ENCODE data around the gene ADAMTS9.

- no peak for TF ChIP-seq POLR2A (IDR thresholded peaks at IDR 0.05)
- TF ChIP-seq, protein P1, sequence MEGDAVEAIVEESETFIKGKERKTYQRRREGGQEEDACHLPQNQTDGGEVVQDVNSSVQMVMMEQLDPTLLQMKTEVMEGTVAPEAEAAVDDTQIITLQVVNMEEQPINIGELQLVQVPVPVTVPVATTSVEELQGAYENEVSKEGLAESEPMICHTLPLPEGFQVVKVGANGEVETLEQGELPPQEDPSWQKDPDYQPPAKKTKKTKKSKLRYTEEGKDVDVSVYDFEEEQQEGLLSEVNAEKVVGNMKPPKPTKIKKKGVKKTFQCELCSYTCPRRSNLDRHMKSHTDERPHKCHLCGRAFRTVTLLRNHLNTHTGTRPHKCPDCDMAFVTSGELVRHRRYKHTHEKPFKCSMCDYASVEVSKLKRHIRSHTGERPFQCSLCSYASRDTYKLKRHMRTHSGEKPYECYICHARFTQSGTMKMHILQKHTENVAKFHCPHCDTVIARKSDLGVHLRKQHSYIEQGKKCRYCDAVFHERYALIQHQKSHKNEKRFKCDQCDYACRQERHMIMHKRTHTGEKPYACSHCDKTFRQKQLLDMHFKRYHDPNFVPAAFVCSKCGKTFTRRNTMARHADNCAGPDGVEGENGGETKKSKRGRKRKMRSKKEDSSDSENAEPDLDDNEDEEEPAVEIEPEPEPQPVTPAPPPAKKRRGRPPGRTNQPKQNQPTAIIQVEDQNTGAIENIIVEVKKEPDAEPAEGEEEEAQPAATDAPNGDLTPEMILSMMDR (IDR thresholded peaks at IDR 0.05): no peak
These were observed 179.7 kb downstream of the ADAMTS9 start for GRCh38 chr3:64508140-64508539.
